Smooth muscle cell (in vitro differentiated cells): ENCODE results near the gene BOLA2B. TPM values are rescaled to one million over a fixed set of nuclear protein-coding genes. Genes with fewer than 3 reads are reported as not detected.

ENCODE experiments used
- DNase-seq: peaks from one replicate; lab custom pipeline; 2025; ENCODE audit not compliant: unreplicated experiment; lab: John Stamatoyannopoulos, UW
- H2AFZ ChIP-seq: fragments of 200-600 bp; sonication (generic); 2 replicates; pipeline ENCODE4 v1.6.0; 2016; ENCODE audit warnings: antibody characterized with exemption, low read depth, mild to moderate bottlenecking
- H3F3A ChIP-seq: fragments of 200-600 bp; sonication (generic); 2 replicates; pipeline ENCODE4 v1.6.0; 2017; ENCODE audit warnings: antibody characterized with exemption, low read depth
- H3K27ac ChIP-seq: fragments of 200-600 bp; sonication (generic); 2 replicates; pipeline ENCODE4 v1.5.1; 2016; ENCODE audit warnings: low read depth, mild to moderate bottlenecking
- H3K27me3 ChIP-seq: fragments of 200-600 bp; sonication (generic); 2 replicates; pipeline ENCODE4 v1.6.1; 2016; ENCODE audit warnings: low read depth, mild to moderate bottlenecking
- H3K36me3 ChIP-seq: fragments of 200-600 bp; sonication (generic); 2 replicates; pipeline ENCODE4 v1.5.1; 2016; ENCODE audit warnings: low read depth
- H3K4me1 ChIP-seq: fragments of 200-600 bp; sonication (generic); 2 replicates; pipeline ENCODE4 v1.5.1; 2016; ENCODE audit warnings: low read depth
- H3K4me2 ChIP-seq: fragments of 200-600 bp; sonication (generic); 2 replicates; pipeline ENCODE4 v1.6.0; 2016; ENCODE audit warnings: mild to moderate bottlenecking
- H3K4me3 ChIP-seq: fragments of 200-600 bp; sonication (generic); 2 replicates; pipeline ENCODE4 v1.5.1; 2016; ENCODE audit warnings: mild to moderate bottlenecking
- H3K79me2 ChIP-seq: fragments of 200-600 bp; sonication (generic); 2 replicates; pipeline ENCODE4 v1.6.0; 2016; ENCODE audit warnings: low read depth, mild to moderate bottlenecking
- H3K9ac ChIP-seq: fragments of 200-600 bp; sonication (generic); 2 replicates; pipeline ENCODE4 v1.6.0; 2016; ENCODE audit warnings: low read depth
- H3K9me3 ChIP-seq: fragments of 200-600 bp; sonication (generic); replicated peaks from 2 replicates; pipeline ENCODE4 v1.5.1; 2016; ENCODE audit warnings: low read depth
- H4K20me1 ChIP-seq: fragments of 200-600 bp; sonication (generic); 2 replicates; pipeline ENCODE4 v1.6.0; 2016; ENCODE audit warnings: low read depth
- WGBS: methylation state at CpG from one replicate; pipeline ENCODE4 v1.1.7; 2016; ENCODE audit warnings: low lambda C conversion rate; 5-methylcytosine and 5-hydroxymethylcytosine counted together
- polyA plus RNA-seq: library from polyadenylated mRNA; unstranded; fragments of >200 nt; fragmentation: Nextera tagmentation; extraction: Ambion mirVana; gene quantifications from 2 replicates; pipeline ENCODE4 v1.2.1, GENCODE V29; 2016
- total RNA-seq: library from RNA; depleted of rRNA; stranded (reverse); fragments of >200 nt; gene quantifications from 2 replicates; pipeline ENCODE4 v1.2.3, GENCODE V29; 2014
- TF ChIP-seq, protein P1 (sequence below): fragments of 200-600 bp; sonication (generic); IDR thresholded peaks from 2 replicates; pipeline ENCODE4 v1.5.1; 2017; ENCODE audit warnings: borderline replicate concordance, mild to moderate bottlenecking, antibody characterized with exemption; ENCODE audit not compliant: insufficient read depth, poor library complexity, severe bottlenecking

The BOLA2B gene
- total and polyA plus RNA-seq, 2 experiments from 2014 or later, result 148 to 338 TPM

DNA sequence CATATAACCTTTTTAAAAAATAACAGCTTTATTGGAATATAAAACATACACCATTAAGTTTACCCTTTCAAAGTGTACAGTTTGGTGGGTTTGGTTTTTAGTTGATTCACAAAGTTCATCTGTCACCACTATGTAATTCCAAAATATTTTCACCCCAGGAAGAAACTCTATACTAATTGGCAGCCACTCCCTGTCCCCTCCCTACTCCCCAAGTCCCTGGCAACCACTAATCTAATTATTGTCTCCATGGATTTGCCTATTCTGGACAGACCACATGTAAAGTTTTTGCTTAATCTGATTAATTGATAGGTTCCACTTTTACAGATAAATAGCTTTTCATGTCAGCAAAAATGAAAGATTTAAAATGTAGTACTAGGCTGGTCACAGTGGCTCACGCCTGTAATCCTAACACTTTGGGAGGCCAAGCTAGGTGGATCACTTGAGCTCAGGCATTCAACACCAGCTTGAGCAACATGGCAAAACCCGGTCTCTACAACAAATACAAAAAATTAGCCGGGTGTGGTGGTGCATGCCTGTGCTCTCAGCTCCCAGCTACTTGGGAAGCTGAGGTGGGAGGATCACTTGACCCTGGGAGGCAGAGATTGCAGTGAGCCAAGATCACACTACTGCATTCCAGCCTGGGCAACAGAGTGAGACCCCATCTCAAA, 45.5 kb downstream of the BOLA2B start:
- H3K9ac ChIP-seq, result no peak overlapping the region
- H4K20me1 ChIP-seq, result no peaks in the 10 kb centered on the region
- TF ChIP-seq, protein P1, sequence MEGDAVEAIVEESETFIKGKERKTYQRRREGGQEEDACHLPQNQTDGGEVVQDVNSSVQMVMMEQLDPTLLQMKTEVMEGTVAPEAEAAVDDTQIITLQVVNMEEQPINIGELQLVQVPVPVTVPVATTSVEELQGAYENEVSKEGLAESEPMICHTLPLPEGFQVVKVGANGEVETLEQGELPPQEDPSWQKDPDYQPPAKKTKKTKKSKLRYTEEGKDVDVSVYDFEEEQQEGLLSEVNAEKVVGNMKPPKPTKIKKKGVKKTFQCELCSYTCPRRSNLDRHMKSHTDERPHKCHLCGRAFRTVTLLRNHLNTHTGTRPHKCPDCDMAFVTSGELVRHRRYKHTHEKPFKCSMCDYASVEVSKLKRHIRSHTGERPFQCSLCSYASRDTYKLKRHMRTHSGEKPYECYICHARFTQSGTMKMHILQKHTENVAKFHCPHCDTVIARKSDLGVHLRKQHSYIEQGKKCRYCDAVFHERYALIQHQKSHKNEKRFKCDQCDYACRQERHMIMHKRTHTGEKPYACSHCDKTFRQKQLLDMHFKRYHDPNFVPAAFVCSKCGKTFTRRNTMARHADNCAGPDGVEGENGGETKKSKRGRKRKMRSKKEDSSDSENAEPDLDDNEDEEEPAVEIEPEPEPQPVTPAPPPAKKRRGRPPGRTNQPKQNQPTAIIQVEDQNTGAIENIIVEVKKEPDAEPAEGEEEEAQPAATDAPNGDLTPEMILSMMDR, result no peak
- H3K4me2 ChIP-seq, result no peak overlapping the region
- no peak overlapping the region for H3K4me3 ChIP-seq
- DNase-seq, result no peak
- no peaks in the 10 kb centered on the region for H3F3A ChIP-seq
- no peaks in the 10 kb centered on the region for H3K36me3 ChIP-seq
- H3K79me2 ChIP-seq, result no peaks in the 10 kb centered on the region
- H3K27me3 ChIP-seq, result no peaks in the 10 kb centered on the region
- 86% methylated on average over 3 of the region's 3 CpGs for WGBS
- no peak overlapping the region for H3K27ac ChIP-seq
- H2AFZ ChIP-seq, result no peak overlapping the region
- no peaks in the 10 kb centered on the region for H3K4me1 ChIP-seq
- peaks cover 6% of the 10 kb centered on the region for H3K9me3 ChIP-seq

DNA sequence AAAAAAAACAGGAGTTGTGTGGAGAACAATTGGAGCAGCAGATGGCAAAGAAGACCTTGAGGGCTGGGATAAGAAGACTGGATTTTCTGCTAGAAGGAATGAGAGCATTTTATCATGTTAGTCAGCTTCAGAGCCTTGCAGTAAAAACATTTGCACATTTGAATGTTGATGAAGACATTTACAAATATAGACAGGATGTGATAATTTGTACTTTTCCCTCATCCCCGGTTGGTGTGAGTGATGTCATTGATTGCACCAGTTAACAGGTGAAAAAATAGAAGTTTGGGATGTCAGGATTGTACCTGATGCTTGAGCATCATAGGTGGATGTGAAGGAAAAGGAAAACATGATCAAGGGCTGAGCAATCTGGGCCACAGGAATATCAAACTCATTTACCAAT, 47.8 kb downstream of the BOLA2B start:
- WGBS, result 69% methylated on average over 1 of the region's 1 CpG
- Histone ChIP-seq H3K27me3 (no peaks in the 10 kb centered on the region), H3K79me2 (no peaks in the 10 kb centered on the region), H3K4me2 (no peak overlapping the region), H3K4me1 (no peaks in the 10 kb centered on the region), H3K4me3 (no peak overlapping the region), H2AFZ (no peak overlapping the region), H3K27ac (no peak overlapping the region), H3K36me3 (no peaks in the 10 kb centered on the region), H3K9me3 (peaks cover 6% of the 10 kb centered on the region), H3F3A (no peaks in the 10 kb centered on the region), H4K20me1 (no peaks in the 10 kb centered on the region), H3K9ac (no peak overlapping the region)
- TF ChIP-seq, protein P1, result no peak
- no peak for DNase-seq

DNA sequence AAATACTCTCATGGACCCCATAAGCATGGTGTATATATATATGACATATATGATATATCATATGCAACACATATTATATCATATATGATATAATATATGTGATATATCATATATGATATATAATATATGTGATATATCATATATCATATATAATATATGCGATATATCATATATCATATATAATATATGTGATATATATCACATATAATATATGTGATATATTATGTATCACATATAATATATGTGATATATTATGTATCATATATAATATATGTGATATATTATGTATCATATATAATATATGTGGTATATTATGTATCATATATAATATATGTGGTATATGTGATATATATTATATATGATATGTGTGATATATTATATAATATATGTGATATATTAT, 48.5 kb downstream of the BOLA2B start:
- no peaks in the 10 kb centered on the region for H3K79me2 ChIP-seq
- no peak overlapping the region for H2AFZ ChIP-seq
- H3K9ac ChIP-seq, result no peak overlapping the region
- H3K4me1 ChIP-seq, result no peaks in the 10 kb centered on the region
- H3K9me3 ChIP-seq, result peaks cover 4% of the 10 kb centered on the region
- TF ChIP-seq, protein P1, result no peak
- H3K4me2 ChIP-seq, result no peak overlapping the region
- no peaks in the 10 kb centered on the region for H3K36me3 ChIP-seq
- H4K20me1 ChIP-seq, result no peaks in the 10 kb centered on the region
- WGBS, result 36% methylated on average over 1 of the region's 1 CpG
- no peaks in the 10 kb centered on the region for H3K27me3 ChIP-seq
- DNase-seq, result no peak
- H3F3A ChIP-seq, result no peaks in the 10 kb centered on the region
- H3K27ac ChIP-seq, result no peak overlapping the region
- H3K4me3 ChIP-seq, result no peak overlapping the region

DNA sequence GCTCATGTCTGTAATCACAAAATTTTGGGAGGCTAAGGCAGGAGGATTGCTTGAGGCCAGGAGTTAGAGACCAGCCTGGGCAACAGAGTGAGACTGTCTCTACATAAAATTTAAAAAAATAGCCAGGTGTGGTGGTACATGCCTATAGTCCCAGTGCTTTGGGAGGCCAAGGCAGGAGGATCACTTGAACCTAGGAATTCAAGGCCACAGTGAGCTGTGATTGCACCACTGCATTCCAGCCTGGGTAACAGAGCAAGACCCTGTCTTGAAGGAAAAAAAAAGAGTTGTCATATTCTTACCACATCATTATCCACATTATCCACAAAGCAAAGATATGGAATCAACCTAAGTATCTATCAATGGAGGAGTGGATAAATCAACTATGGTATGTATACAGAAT, 49.4 kb downstream of the BOLA2B start:
- Histone ChIP-seq H4K20me1 (no peaks in the 10 kb centered on the region), H3K79me2 (no peaks in the 10 kb centered on the region), H3K27me3 (no peaks in the 10 kb centered on the region), H3K4me2 (no peak overlapping the region), H2AFZ (no peak overlapping the region), H3K4me3 (no peak overlapping the region), H3K9ac (no peak overlapping the region), H3K36me3 (no peaks in the 10 kb centered on the region), H3K27ac (no peak overlapping the region), H3F3A (no peaks in the 10 kb centered on the region), H3K9me3 (peaks cover under 1% of the 10 kb centered on the region), H3K4me1 (no peaks in the 10 kb centered on the region)
- DNase-seq, result no peak
- TF ChIP-seq, protein P1, result no peak
